GM12872 (cell line): ENCODE data around the gene TCEAL7.

ENCODE experiments used
- TF ChIP-seq, protein P1 (sequence below): IDR thresholded peaks from 3 replicates; pipeline ENCODE4 v1.5.1; 2011; ENCODE audit warnings: low read depth, mild to moderate bottlenecking, low read length, moderate library complexity; ENCODE audit not compliant: insufficient read depth

The TCEAL7 gene, protein sequence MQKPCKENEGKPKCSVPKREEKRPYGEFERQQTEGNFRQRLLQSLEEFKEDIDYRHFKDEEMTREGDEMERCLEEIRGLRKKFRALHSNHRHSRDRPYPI

GRCh38 chrX:103329991-103330390, at the start of gene TCEAL7:
Gene TCEAL7 (plus strand): TSS chrX:103330239. CDS start chrX:103331404, 1,165 bp downstream.
- TF ChIP-seq, protein P1, sequence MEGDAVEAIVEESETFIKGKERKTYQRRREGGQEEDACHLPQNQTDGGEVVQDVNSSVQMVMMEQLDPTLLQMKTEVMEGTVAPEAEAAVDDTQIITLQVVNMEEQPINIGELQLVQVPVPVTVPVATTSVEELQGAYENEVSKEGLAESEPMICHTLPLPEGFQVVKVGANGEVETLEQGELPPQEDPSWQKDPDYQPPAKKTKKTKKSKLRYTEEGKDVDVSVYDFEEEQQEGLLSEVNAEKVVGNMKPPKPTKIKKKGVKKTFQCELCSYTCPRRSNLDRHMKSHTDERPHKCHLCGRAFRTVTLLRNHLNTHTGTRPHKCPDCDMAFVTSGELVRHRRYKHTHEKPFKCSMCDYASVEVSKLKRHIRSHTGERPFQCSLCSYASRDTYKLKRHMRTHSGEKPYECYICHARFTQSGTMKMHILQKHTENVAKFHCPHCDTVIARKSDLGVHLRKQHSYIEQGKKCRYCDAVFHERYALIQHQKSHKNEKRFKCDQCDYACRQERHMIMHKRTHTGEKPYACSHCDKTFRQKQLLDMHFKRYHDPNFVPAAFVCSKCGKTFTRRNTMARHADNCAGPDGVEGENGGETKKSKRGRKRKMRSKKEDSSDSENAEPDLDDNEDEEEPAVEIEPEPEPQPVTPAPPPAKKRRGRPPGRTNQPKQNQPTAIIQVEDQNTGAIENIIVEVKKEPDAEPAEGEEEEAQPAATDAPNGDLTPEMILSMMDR, result no peak

DNA sequence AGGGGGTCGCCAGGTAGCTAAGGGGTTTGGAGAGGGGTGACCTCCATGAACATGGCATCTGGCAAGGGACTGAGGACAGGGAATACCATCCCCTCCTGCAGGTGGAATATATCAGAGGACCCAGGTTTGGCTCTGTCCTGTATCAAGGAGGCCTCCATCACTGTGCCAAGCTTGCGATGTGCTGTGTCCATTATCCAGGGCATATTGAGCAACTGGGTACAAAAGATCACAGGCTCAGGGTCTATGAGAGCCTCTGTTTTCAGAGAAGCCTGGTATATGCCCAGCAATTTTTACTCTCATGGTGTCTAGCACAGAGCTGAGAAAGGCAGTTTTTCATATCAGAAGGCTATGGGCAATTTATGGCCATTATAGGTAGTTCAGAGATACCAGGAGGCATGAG, 36.9 kb upstream of the TCEAL7 start:
- TF ChIP-seq, protein P1, result no peak

DNA sequence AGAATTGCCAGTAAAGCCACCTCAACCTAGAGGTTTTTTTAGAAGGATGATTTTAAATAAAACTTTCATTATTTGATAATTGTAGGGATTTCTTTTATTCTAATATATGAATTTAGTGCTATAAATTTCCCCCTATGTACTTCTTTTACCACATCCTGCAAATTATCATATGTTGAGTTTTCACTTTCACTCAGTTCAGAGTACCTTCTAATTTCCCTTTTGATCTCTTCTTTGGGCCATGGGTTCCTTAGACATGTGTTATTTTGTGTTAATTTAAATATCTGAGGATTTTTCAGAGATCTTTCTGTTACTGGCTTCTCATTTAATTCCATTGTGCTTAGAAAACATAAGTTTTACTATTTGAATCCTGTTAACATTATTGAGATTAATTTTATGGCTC, 25.3 kb upstream of the TCEAL7 start:
- TF ChIP-seq, protein P1, result no peak

- TF ChIP-seq, protein P1, result no peak
These were observed 20.0 kb upstream of the TCEAL7 start for GRCh38 chrX:103309860-103310554.

GRCh38 chrX:103310555-103311398, 19.3 kb upstream of the TCEAL7 start, which contains the start of gene BEX2:
Gene BEX2 (minus strand): TSS chrX:103310990. CDS start chrX:103309976, 1,014 bp downstream.
- TF ChIP-seq, protein P1, result no peak

DNA sequence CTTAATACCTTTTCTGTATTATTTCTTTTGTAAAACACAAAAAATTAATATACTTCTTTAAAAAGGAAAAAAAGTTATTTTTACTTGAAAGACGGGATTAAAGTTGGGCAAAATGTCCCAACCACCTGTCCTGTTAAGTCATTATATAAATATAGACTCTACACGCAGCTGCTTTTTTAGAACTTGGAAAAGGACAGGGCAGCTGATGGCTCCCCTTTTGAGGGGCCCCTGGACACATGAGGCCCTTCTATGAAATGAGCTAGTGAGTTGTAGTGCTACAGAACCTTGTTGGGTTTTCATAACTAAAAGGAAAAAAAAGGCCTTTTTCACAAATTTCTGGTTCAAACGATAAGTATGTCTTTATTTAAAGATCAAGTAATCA, 18.6 kb upstream of the TCEAL7 start:
- TF ChIP-seq, protein P1, result no peak

DNA sequence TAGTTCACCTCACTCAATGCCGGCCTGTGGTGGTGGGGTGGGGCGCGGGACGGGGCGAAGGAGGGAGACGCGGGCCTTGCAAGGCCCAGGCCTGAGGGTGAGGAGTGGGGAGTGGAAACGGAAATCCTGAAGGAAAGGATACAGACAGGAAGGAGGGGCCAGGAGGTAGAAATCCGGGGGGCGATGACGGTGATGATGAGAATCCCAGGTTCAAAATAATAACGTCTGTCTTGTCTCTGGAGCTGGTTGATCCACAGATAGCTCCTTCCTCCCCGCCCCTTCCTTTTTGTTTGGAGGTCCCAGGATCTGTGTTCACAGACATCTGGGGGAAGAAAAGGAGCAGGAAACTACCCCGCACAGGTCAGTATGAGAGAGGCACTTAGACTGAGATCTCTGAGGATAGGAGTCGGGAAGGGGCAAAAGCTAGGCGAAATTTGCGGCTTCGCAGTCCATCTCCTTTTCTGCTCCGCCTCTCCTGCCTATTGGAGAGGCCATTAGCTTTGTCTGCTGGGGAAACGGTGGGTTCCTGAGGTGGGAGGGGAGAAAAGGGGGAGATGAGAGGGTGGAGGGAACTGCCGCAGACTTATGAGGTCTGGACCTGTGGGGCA, 746 bp downstream of the TCEAL7 start:
- TF ChIP-seq, protein P1, result no peak
